Measurements from ENCODE around the gene LGALS16.

GRCh38 chr19:39641773-39642172 is 13.9 kb upstream of the LGALS16 start:
- TF ChIP-seq POLR2A (IDR thresholded peaks at IDR 0.05) (no peak), CTCF (IDR thresholded peaks at IDR 0.05) (no peak)

Measured in Peyer's patch (tissue), 4 donors.